GM13976 (cell line): Measurements from ENCODE around the gene ZNF484.
"Not testable (repeated sequence)": the region's sequence is repeated elsewhere in the genome, so short reads cannot be mapped to it uniquely, and the experiment has no call there.

Experiments used
- DNase-seq: peaks from one replicate; pipeline ENCODE4 v3.0.0; 2012; ENCODE audit warnings: low spot score
- CTCF ChIP-seq: IDR thresholded peaks from 2 replicates; pipeline ENCODE4 v1.5.1; 2012; ENCODE audit warnings: borderline replicate concordance, mild to moderate bottlenecking; ENCODE audit not compliant: insufficient read depth; ENCODE audit errors: extremely low read depth, missing control alignments, control extremely low read depth
- in situ Hi-C: fragments of 300-500 bp; cut with MboI; formaldehyde crosslinking; loops from one replicate; pipeline ENCODE4 v1.12.0; 2022; ENCODE audit warnings: low sequenced_read_pairs, mixed read lengths, inconsistent platforms; ENCODE audit not compliant: unreplicated experiment

ZNF484 gene

GRCh38 chr9:92895812-92896436 lies 18.1 kb upstream of the ZNF484 start:
- no peak for DNase-seq
- no peak for TF ChIP-seq CTCF
- in situ Hi-C loops: no loop called here

- DNase-seq: no peak
- in situ Hi-C loops: no loop called here
- no peak for TF ChIP-seq CTCF
Measured at GRCh38 chr9:92894711-92895362, 17.0 kb upstream of the ZNF484 start.

- DNase-seq, in situ Hi-C loops: not testable (repeated sequence)
Measured at GRCh38 chr9:92893916-92894610, 16.2 kb upstream of the ZNF484 start.

- DNase-seq, in situ Hi-C loops: not testable (repeated sequence)
Measured at GRCh38 chr9:92892276-92892675, 14.4 kb upstream of the ZNF484 start.

- no peak for TF ChIP-seq CTCF
- DNase-seq: no peak
- in situ Hi-C loops: no loop called here
Measured at GRCh38 chr9:92890761-92891160, 12.9 kb upstream of the ZNF484 start.

- in situ Hi-C loops: no loop called here
- no peak for TF ChIP-seq CTCF
- no peak for DNase-seq
Measured at GRCh38 chr9:92887880-92888338, 10.1 kb upstream of the ZNF484 start.

- DNase-seq, in situ Hi-C loops: not testable (repeated sequence)
Measured at GRCh38 chr9:92886846-92887610, 9.2 kb upstream of the ZNF484 start.

GRCh38 chr9:92883666-92884405 lies 6.0 kb upstream of the ZNF484 start:
- DNase-seq: not testable (repeated sequence)

More at GRCh38 chr9:92883666-92884405, 6.0 kb upstream of the ZNF484 start:
- in situ Hi-C loops: not testable (repeated sequence)
